IPS-18c (cell line): ENCODE measurements around the gene GRXCR2.
"Not testable (repeated sequence)": the region's sequence is repeated elsewhere in the genome, so short reads cannot be mapped to it uniquely, and the experiment has no call there.

Source experiments
- H3K4me3 ChIP-seq: 2 replicates; pipeline ENCODE4 v1.7.0; 2013; ENCODE audit warnings: low read depth, mild to moderate bottlenecking, low read length, moderate library complexity; ENCODE audit not compliant: insufficient read depth
- H3K9me3 ChIP-seq: one replicate; pipeline ENCODE4 v1.6.1; 2013; ENCODE audit warnings: mild to moderate bottlenecking, low read length, moderate library complexity; ENCODE audit not compliant: control insufficient read depth, insufficient read depth

Gene GRXCR2

GRCh38 chr5:145898171-145898570, 25.4 kb upstream of the GRXCR2 start:
- H3K9me3 ChIP-seq = no peaks in the 10 kb centered on the region
- no peak overlapping the region for H3K4me3 ChIP-seq

- not testable (repeated sequence) for H3K4me3 ChIP-seq
Observed at GRCh38 chr5:145891378-145891777, 18.6 kb upstream of the GRXCR2 start.

GRCh38 chr5:145889611-145890010, 16.8 kb upstream of the GRXCR2 start:
- Histone ChIP-seq H3K9me3 (peaks cover 4% of the 10 kb centered on the region), H3K4me3 (no peak overlapping the region)

More at GRCh38 chr5:145891378-145891777, 18.6 kb upstream of the GRXCR2 start:
- H3K9me3 ChIP-seq = not testable (repeated sequence)

GRCh38 chr5:145887976-145888574, 15.3 kb upstream of the GRXCR2 start:
- H3K4me3 ChIP-seq = no peak overlapping the region
- H3K9me3 ChIP-seq = peaks cover 4% of the 10 kb centered on the region

- Histone ChIP-seq H3K4me3 (no peak overlapping the region), H3K9me3 (peaks cover 4% of the 10 kb centered on the region)
Observed at GRCh38 chr5:145887217-145887616, 14.4 kb upstream of the GRXCR2 start.

GRCh38 chr5:145874765-145875164, 2.0 kb upstream of the GRXCR2 start:
- no peaks in the 10 kb centered on the region for H3K9me3 ChIP-seq
- H3K4me3 ChIP-seq = no peak overlapping the region

GRCh38 chr5:145872486-145872885, 328 bp downstream of the GRXCR2 start:
- no peak overlapping the region for H3K4me3 ChIP-seq

GRCh38 chr5:145869753-145870152, 3.1 kb downstream of the GRXCR2 start:
- H3K9me3 ChIP-seq = no peaks in the 10 kb centered on the region
- no peak overlapping the region for H3K4me3 ChIP-seq

More at GRCh38 chr5:145872486-145872885, 328 bp downstream of the GRXCR2 start:
- H3K9me3 ChIP-seq = no peaks in the 10 kb centered on the region

GRCh38 chr5:145867806-145868205, 5.0 kb downstream of the GRXCR2 start:
- no peaks in the 10 kb centered on the region for H3K9me3 ChIP-seq
- H3K4me3 ChIP-seq = no peak overlapping the region

GRCh38 chr5:145864432-145864831, 8.4 kb downstream of the GRXCR2 start:
- H3K9me3 ChIP-seq = not testable (repeated sequence)

GRCh38 chr5:145863003-145863402, 9.8 kb downstream of the GRXCR2 start:
- Histone ChIP-seq H3K4me3 (no peak overlapping the region), H3K9me3 (no peaks in the 10 kb centered on the region)

More at GRCh38 chr5:145864432-145864831, 8.4 kb downstream of the GRXCR2 start:
- H3K4me3 ChIP-seq = not testable (repeated sequence)

- no peaks in the 10 kb centered on the region for H3K9me3 ChIP-seq
- H3K4me3 ChIP-seq = no peak overlapping the region
Observed at GRCh38 chr5:145859897-145860296, 12.9 kb downstream of the GRXCR2 start.

- H3K9me3 ChIP-seq = no peaks in the 10 kb centered on the region
- H3K4me3 ChIP-seq = no peak overlapping the region
Observed at GRCh38 chr5:145859453-145859852, 13.4 kb downstream of the GRXCR2 start.

- no peaks in the 10 kb centered on the region for H3K9me3 ChIP-seq
Observed at GRCh38 chr5:145858959-145859358, 13.9 kb downstream of the GRXCR2 start.

GRCh38 chr5:145856285-145856818, 16.5 kb downstream of the GRXCR2 start:
- H3K4me3 ChIP-seq = peak overlapping the region; percentile 45

More at GRCh38 chr5:145858959-145859358, 13.9 kb downstream of the GRXCR2 start:
- no peak overlapping the region for H3K4me3 ChIP-seq

GRCh38 chr5:145855763-145856267, 17.0 kb downstream of the GRXCR2 start:
- peak overlapping the region; percentile 45 for H3K4me3 ChIP-seq
- no peaks in the 10 kb centered on the region for H3K9me3 ChIP-seq

More at GRCh38 chr5:145856285-145856818, 16.5 kb downstream of the GRXCR2 start:
- H3K9me3 ChIP-seq = no peaks in the 10 kb centered on the region

- no peak overlapping the region for H3K4me3 ChIP-seq
Observed at GRCh38 chr5:145854651-145855258, 18.1 kb downstream of the GRXCR2 start.

GRCh38 chr5:145853781-145854376, 18.9 kb downstream of the GRXCR2 start:
- Histone ChIP-seq H3K4me3 (no peak overlapping the region), H3K9me3 (no peaks in the 10 kb centered on the region)

More at GRCh38 chr5:145854651-145855258, 18.1 kb downstream of the GRXCR2 start:
- H3K9me3 ChIP-seq = no peaks in the 10 kb centered on the region
